NCI-H345 (cell line): ENCODE data around the gene LMO7.
"Not testable (repeated sequence)": the region's sequence is repeated elsewhere in the genome, so short reads cannot be mapped to it uniquely, and the experiment has no call there.

Experiments
- DNase-seq: peaks from one replicate; lab custom pipeline; 2025; lab: John Stamatoyannopoulos, UW

Gene LMO7

GRCh38 chr13:75699062-75699461 is 62.9 kb downstream of the LMO7 start:
- DNase-seq = no peak

- DNase-seq = not testable (repeated sequence)
Measured at GRCh38 chr13:75699717-75700116, 63.6 kb downstream of the LMO7 start.

GRCh38 chr13:75700552-75700951 is 64.4 kb downstream of the LMO7 start:
- DNase-seq = no peak

- DNase-seq = no peak
Measured at GRCh38 chr13:75702476-75702875, 66.3 kb downstream of the LMO7 start.

GRCh38 chr13:75703769-75704168 is 67.6 kb downstream of the LMO7 start:
- DNase-seq = no peak

- DNase-seq = no peak
Measured at GRCh38 chr13:75704194-75704926, 68.2 kb downstream of the LMO7 start.

- peak; percentile 33 for DNase-seq
Measured at GRCh38 chr13:75704927-75705288, 68.8 kb downstream of the LMO7 start.

GRCh38 chr13:75705395-75705794 is 69.3 kb downstream of the LMO7 start:
- no peak for DNase-seq

- no peak for DNase-seq
Measured at GRCh38 chr13:75705908-75706307, 69.8 kb downstream of the LMO7 start.

- DNase-seq = no peak
Measured at GRCh38 chr13:75713852-75714251, 77.7 kb downstream of the LMO7 start.

GRCh38 chr13:75715601-75716523 is 79.7 kb downstream of the LMO7 start:
- no peak for DNase-seq

GRCh38 chr13:75717525-75717924 is 81.4 kb downstream of the LMO7 start:
- DNase-seq = no peak

- DNase-seq = no peak
Measured at GRCh38 chr13:75721307-75721706, 85.2 kb downstream of the LMO7 start.

- DNase-seq = no peak
Measured at GRCh38 chr13:75723901-75724300, 87.8 kb downstream of the LMO7 start.

- no peak for DNase-seq
Measured at GRCh38 chr13:75724752-75725517, 88.8 kb downstream of the LMO7 start.

GRCh38 chr13:75725736-75726135 is 89.6 kb downstream of the LMO7 start:
- no peak for DNase-seq

GRCh38 chr13:75726306-75726705 is 90.2 kb downstream of the LMO7 start:
- no peak for DNase-seq

GRCh38 chr13:75733113-75733512 is 97.0 kb downstream of the LMO7 start:
- DNase-seq = not testable (repeated sequence)

- no peak for DNase-seq
Measured at GRCh38 chr13:75736173-75736572, 100.0 kb downstream of the LMO7 start.

- no peak for DNase-seq
Measured at GRCh38 chr13:75738841-75739240, 102.7 kb downstream of the LMO7 start.

- no peak for DNase-seq
Measured at GRCh38 chr13:75739244-75739868, 103.2 kb downstream of the LMO7 start.

GRCh38 chr13:75740031-75740430 is 103.9 kb downstream of the LMO7 start:
- DNase-seq = no peak
